GM12865 (cell line): ENCODE data around the gene RNU1-2.
A peak's percentile ranks its signal among the peaks of the same experiment; 100 is the strongest.
"Not testable (repeated sequence)": the region's sequence is repeated elsewhere in the genome, so short reads cannot be mapped to it uniquely, and the experiment has no call there.

ENCODE experiments used
- DNase-seq: peaks from one replicate; pipeline ENCODE4 v3.0.0; 2010; ENCODE audit warnings: low read depth
- H3K4me3 ChIP-seq: 2 replicates; pipeline ENCODE4 v1.5.1; 2011; ENCODE audit warnings: mild to moderate bottlenecking, low read depth, low read length, control low read depth
- TF ChIP-seq, protein P1 (sequence below): IDR thresholded peaks from 2 replicates; pipeline ENCODE4 v1.5.1; 2011; ENCODE audit warnings: low read length, control low read depth, low read depth, inconsistent platforms; ENCODE audit not compliant: insufficient read depth; ENCODE audit errors: missing control alignments

Gene RNU1-2

DNA sequence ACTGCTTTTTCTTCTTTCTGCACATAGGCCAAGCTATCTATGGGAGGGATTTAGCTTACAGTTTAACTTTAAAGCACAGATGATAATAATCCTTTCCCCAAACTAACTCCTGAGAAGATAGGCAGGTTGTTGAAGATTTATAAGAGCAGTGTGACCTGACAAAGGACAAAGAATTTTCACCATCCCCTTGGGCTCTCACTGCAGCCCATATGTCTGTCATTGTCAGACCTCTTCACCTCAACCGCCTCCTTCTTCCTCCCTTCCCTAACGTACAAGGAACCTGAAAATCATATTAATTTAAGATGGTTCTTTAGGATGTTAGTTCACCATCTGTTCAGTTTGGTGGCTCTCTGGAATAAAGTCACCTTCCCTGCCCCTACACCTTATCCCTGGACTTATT is 5.0 kb downstream of the RNU1-2 start:
- no peak overlapping the region for H3K4me3 ChIP-seq
- TF ChIP-seq, protein P1, sequence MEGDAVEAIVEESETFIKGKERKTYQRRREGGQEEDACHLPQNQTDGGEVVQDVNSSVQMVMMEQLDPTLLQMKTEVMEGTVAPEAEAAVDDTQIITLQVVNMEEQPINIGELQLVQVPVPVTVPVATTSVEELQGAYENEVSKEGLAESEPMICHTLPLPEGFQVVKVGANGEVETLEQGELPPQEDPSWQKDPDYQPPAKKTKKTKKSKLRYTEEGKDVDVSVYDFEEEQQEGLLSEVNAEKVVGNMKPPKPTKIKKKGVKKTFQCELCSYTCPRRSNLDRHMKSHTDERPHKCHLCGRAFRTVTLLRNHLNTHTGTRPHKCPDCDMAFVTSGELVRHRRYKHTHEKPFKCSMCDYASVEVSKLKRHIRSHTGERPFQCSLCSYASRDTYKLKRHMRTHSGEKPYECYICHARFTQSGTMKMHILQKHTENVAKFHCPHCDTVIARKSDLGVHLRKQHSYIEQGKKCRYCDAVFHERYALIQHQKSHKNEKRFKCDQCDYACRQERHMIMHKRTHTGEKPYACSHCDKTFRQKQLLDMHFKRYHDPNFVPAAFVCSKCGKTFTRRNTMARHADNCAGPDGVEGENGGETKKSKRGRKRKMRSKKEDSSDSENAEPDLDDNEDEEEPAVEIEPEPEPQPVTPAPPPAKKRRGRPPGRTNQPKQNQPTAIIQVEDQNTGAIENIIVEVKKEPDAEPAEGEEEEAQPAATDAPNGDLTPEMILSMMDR: no peak
- DNase-seq: no peak

DNA sequence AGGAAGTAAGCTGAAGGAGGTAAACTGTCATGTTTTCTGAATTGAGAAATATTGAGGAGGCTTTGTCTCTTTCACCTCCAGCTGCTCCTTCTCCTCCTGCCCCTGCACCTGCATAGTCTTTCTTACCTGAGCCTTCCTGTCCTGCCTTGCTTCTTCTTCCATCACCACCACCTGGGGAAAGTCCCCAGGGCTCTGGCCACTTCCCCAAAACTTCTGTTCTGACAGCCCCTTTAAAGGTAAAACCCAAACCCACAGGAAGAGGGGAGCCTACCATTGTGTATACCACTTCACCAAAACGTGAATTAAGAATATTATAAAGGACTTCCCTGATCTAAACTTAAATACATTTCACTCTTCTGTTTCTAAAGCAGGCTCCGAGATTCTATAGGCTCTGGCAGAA is 5.6 kb downstream of the RNU1-2 start:
- H3K4me3 ChIP-seq, DNase-seq: not testable (repeated sequence)

DNA sequence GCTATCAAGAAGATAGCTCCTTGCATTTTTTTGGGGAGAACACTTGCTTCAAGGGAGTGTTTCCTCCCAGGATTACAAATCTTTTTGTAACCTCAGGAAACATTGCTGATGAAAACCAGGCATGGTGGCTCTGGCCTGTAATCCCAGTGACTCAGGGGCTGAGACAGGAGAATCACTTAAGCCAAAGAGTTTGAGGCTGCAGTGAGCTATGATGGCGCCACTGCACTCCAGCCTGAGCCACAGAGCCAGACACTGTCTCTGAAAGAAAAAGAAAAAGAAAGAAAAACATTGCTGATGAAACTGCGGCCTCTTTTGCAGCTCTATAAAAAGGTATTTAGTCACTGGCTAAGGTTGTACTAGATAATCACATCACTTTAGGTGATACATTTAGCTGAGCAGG is 7.3 kb downstream of the RNU1-2 start:
- no peak for DNase-seq
- no peak overlapping the region for H3K4me3 ChIP-seq
- TF ChIP-seq, protein P1: no peak

DNA sequence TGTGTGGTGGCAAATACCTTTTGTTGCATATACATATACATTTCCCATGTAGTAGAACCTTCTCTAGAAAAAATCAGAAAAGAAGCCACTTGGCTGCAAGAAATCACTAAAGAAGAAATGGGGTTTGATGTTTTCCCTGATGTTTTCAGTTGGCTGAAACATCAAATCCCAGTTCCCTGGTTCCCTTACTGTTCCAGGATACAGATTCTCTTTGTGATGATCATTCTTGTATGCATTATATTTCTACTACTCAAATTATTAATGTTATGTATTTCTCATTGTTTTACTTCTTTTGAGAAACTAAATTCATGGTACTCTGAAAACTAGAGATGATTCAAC is 7.6 kb downstream of the RNU1-2 start:
- DNase-seq: no peak
- TF ChIP-seq, protein P1: no peak

DNA sequence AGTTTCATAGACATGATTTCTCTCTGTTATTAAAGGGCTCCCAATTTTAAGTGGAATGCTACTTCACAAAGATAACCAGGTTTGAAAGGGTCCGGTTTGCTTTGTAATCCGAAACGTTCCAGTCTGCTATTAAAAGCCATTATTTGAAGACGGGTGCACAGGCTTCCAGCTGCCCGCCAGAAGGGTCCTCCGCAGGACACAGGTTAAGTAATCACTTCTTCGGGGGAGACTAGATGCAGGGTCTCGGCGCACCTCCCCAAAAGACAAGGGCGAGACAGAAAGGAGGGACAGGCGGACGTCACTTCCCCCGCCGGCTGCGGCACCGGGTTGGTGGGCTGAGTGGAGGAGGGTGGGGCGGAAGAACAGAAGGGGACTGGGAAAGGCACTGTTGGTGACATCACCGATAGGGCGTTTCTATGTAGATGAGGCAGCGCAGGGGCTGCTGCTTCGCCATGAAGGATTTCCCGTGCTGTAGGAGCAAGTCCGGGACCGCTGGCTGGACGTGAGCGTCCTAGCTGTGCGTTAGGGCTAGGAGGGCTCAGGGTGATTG is 8.9 kb downstream of the RNU1-2 start:
- DNase-seq: peak; percentile 99
- TF ChIP-seq, protein P1: no peak
- peak overlapping the region; percentile 63 for H3K4me3 ChIP-seq

More for the DNA sequence above, 7.6 kb downstream of the RNU1-2 start:
- peak overlapping the region; percentile 63 for H3K4me3 ChIP-seq

DNA sequence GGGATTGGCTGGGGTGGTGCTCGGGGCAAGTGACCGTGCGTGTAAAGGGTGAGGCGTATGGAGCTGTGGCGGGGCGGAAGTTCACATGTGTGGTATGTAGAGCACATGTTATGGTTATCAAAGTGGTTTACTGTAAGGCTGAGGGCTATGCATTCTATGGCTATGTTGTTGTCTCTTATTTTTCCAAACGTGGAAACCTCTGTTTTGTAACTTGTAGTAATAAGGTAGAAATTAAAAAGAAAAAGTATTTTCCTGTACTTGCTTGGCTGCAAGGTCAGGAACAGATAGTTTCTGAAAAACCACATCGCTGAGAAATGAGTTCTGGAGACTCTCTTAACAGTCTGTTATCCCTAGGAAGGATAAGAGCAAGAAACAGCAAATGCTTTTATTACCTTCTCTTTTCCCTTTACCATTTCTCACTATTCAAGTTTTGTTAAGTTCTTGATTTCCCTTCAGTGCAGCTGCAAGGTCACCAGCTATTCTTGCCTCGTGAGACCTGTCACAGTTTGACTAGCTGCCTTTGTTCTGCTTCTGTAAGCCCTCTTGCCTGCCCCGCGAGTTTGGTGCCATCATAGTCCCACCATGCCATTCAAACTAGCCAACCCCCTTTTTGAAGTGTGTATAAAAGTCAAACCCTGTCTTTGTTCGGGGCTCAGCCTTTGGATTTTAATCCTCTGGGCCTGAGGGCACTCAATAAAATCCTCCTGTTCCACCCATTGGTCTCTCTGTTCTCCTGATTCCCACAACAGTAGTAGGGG is 9.5 kb downstream of the RNU1-2 start:
- peak; percentile 91 for DNase-seq
- H3K4me3 ChIP-seq: peak overlapping the region; percentile 63
- TF ChIP-seq, protein P1: no peak

DNA sequence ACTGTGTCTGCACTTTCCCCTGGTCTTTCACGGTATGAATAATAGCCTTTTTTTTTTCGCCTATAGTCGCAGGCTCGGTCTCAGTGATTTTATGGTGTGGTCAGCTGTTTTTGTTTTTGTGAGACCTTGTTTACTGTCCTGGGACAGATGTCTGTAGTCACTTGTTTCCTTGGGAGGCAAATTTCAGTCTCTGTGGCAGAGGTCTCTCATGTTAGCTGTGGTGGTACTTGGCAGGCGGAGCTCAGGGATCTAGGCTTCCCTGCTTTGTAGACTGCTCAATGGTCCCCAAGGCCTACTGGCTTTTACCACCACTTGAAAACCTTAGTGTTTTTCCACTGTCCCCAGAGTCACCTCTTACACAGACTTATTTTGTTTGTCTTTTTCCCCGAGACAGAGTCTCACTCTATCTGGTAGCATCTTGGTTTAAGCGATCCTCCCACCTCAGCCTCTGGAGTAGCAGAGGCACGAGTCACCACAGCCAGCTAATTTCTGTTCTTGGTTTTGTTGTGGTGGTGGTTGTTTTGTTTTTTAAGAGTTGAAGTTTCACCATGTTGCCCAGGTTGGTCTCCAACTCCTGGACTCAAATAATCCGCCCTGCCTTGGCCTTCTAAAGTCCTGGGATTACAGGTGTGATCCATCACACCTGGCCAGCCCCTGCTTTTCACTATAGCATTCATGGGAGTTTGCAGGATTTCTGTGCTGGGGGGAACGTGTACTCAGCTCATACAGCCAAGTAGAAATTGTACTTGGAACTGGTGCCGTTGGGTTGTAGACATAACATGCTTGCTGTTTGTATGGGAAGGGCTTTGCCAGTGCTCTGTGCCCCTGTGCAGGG is 10.3 kb downstream of the RNU1-2 start:
- TF ChIP-seq, protein P1: no peak
- H3K4me3 ChIP-seq: no peak overlapping the region
- no peak for DNase-seq
